GM12872 (cell line): ENCODE results near the gene MUC15.

Source experiments
- CTCF ChIP-seq: IDR thresholded peaks from 3 replicates; pipeline ENCODE4 v1.5.1; 2011; ENCODE audit warnings: low read depth, mild to moderate bottlenecking, low read length, moderate library complexity; ENCODE audit not compliant: insufficient read depth

MUC15 gene

GRCh38 chr11:26607725-26608506 lies 35.9 kb upstream of the MUC15 start:
- TF ChIP-seq CTCF: no peak

GRCh38 chr11:26599876-26600434 lies 27.9 kb upstream of the MUC15 start:
- no peak for TF ChIP-seq CTCF

- no peak for TF ChIP-seq CTCF
These were observed 27.4 kb upstream of the MUC15 start for GRCh38 chr11:26599425-26599824.

GRCh38 chr11:26597899-26598298 lies 25.8 kb upstream of the MUC15 start:
- no peak for TF ChIP-seq CTCF

- no peak for TF ChIP-seq CTCF
These were observed 21.6 kb upstream of the MUC15 start for GRCh38 chr11:26593691-26594090.

- no peak for TF ChIP-seq CTCF
These were observed 15.0 kb upstream of the MUC15 start for GRCh38 chr11:26587073-26587472.

- no peak for TF ChIP-seq CTCF
These were observed 12.8 kb upstream of the MUC15 start for GRCh38 chr11:26584818-26585217.
